Adrenal gland (tissue), 5 donors: ENCODE results near the gene NUP93.

Experiments used
- POLR2A ChIP-seq, 2 donors: fragments of 450-650 bp; IDR thresholded peaks; one replicate each; pipeline ENCODE4 v1.6.1; 2017; ENCODE audit warnings: antibody characterized with exemption in 2 of 2, mild to moderate bottlenecking in 2 of 2, moderate library complexity in 1 of 2
- TF ChIP-seq, protein P1 (sequence below), 6 experiments: fragments of 450-650 bp in 4 of 6; fragments of 200-600 bp in 2 of 6; sonication (generic) in 1 of 6; IDR thresholded peaks; 1 replicate in 5 of 6; 2 replicates in 1 of 6; pipeline versions ENCODE4 v1.5.1 to v1.8.0; 2016 to 2021; ENCODE audit warnings: antibody characterized with exemption in 6 of 6, mild to moderate bottlenecking in 2 of 6, moderate library complexity in 1 of 6
- donor health status: DM: no; HTN: no; CAD: no.

DNA sequence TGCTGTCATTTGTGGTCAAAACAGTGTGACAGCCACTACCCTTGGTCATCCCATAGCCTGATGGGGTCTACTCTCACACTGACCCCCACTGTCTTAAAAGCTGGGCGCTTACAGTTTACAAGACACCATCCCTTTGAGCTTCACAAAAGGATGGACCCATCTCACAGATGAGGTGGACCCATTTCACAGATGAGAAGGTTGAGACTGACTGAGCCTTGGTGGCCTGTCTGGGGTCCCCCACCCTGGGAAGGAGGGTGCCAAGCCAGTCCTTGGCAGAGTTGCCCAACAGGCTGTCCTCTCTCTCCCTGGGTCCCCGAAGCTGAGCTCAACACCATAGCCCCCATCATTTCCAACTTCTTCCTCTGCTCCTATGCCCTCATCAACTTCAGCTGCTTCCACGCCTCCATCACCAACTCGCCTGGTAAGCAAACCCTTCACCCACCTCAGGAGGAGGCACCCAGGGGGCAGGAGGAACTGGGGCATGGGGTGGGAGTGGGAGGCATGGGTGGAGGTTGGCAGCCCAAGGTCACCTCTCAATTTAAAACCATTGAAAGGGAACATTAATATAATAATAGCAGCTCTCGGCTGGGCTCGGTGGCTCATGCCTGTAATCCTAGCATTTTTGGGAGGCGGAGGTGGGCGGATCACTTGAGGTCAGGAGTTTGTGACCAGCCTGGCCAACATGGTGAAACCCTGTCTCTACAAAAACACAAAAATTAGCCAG lies 152.3 kb downstream of the NUP93 start:
- TF ChIP-seq, protein P1, sequence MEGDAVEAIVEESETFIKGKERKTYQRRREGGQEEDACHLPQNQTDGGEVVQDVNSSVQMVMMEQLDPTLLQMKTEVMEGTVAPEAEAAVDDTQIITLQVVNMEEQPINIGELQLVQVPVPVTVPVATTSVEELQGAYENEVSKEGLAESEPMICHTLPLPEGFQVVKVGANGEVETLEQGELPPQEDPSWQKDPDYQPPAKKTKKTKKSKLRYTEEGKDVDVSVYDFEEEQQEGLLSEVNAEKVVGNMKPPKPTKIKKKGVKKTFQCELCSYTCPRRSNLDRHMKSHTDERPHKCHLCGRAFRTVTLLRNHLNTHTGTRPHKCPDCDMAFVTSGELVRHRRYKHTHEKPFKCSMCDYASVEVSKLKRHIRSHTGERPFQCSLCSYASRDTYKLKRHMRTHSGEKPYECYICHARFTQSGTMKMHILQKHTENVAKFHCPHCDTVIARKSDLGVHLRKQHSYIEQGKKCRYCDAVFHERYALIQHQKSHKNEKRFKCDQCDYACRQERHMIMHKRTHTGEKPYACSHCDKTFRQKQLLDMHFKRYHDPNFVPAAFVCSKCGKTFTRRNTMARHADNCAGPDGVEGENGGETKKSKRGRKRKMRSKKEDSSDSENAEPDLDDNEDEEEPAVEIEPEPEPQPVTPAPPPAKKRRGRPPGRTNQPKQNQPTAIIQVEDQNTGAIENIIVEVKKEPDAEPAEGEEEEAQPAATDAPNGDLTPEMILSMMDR (IDR thresholded peaks at IDR 0.05), result no peak
- TF ChIP-seq POLR2A (IDR thresholded peaks at IDR 0.05), result no peak
